Caco-2 (cell line): ENCODE measurements around the gene FBXO40. TPM values are rescaled to one million over a fixed set of nuclear protein-coding genes. Genes with fewer than 3 reads are reported as not detected.

Experiments used
- BruUV-seq: library from RNA; stranded (reverse); fragments of 400-500 nt; replicated peaks from 2 replicates; lab custom pipeline; 2021; lab: Mats Ljungman, UMichigan
- CTCF ChIA-PET: fragments of 300-600 bp; sonication (Branson Sonifier 250); formaldehyde crosslinking; loops from one replicate; lab custom pipeline; 2022; ENCODE audit warnings: antibody characterized with exemption; lab: Charles Lee
- POLR2A ChIA-PET: fragments of 300-600 bp; sonication (Branson Sonifier 250); formaldehyde crosslinking; loops from one replicate; lab custom pipeline; 2022; ENCODE audit warnings: antibody characterized with exemption; lab: Charles Lee
- DNase-seq, 2 experiments: peaks; one replicate each; pipeline versions ENCODE4 v3.0.0 to v3.0.0-alpha.2; 2020 to 2022
- H3K27me3 ChIP-seq: replicated peaks from 2 replicates; pipeline ENCODE4 v1.6.0; 2011; ENCODE audit warnings: low read length; ENCODE audit not compliant: control insufficient read depth, insufficient read depth
- H3K36me3 ChIP-seq: 2 replicates; pipeline ENCODE4 v1.5.1; 2011; ENCODE audit warnings: low read length; ENCODE audit not compliant: control insufficient read depth, insufficient read depth
- H3K4me1 ChIP-seq: fragments of 250-450 bp; sonication (Bioruptor Pico); 2 replicates; pipeline ENCODE4 v1.5.1; 2020; ENCODE audit warnings: mild to moderate bottlenecking
- H3K4me3 ChIP-seq: 2 replicates; pipeline ENCODE4 v1.5.1; 2011; ENCODE audit warnings: low read depth, mild to moderate bottlenecking, control low read depth, low read length
- H3K9me3 ChIP-seq: fragments of 250-450 bp; sonication (Bioruptor Pico); 2 replicates; pipeline ENCODE4 v1.5.1; 2020; ENCODE audit warnings: mild to moderate bottlenecking, moderate library complexity
- H3K27ac Mint-ChIP-seq: one replicate; pipeline ENCODE4 v1.8.0; 2022; ENCODE audit warnings: mixed read lengths; ENCODE audit not compliant: unreplicated experiment
- H3K27me3 Mint-ChIP-seq: one replicate; pipeline ENCODE4 v1.8.0; 2022; ENCODE audit warnings: mixed read lengths; ENCODE audit not compliant: insufficient read depth, unreplicated experiment
- H3K36me3 Mint-ChIP-seq: one replicate; pipeline ENCODE4 v1.8.0; 2022; ENCODE audit warnings: mild to moderate bottlenecking, mixed read lengths; ENCODE audit not compliant: insufficient read depth, unreplicated experiment
- H3K4me1 Mint-ChIP-seq: one replicate; pipeline ENCODE4 v1.8.0; 2022; ENCODE audit warnings: low read depth, mixed read lengths; ENCODE audit not compliant: unreplicated experiment
- H3K4me3 Mint-ChIP-seq: one replicate; pipeline ENCODE4 v1.8.0; 2022; ENCODE audit warnings: mild to moderate bottlenecking, moderate library complexity, mixed read lengths; ENCODE audit not compliant: unreplicated experiment
- H3K9me3 Mint-ChIP-seq: one replicate; pipeline ENCODE4 v1.8.0; 2022; ENCODE audit warnings: mixed read lengths; ENCODE audit not compliant: unreplicated experiment
- CTCF ChIP-seq, 2 experiments: fragments of 200-600 bp in 1 of 2; IDR thresholded peaks; 1 replicate in 1 of 2; 2 replicates in 1 of 2; pipeline versions ENCODE4 v1.5.1 to v1.8.0; 2011 to 2022; ENCODE audit warnings: antibody characterized with exemption in 1 of 2, control low read depth in 1 of 2, inconsistent platforms in 1 of 2, low read depth in 1 of 2, low read length in 1 of 2, mild to moderate bottlenecking in 1 of 2, moderate library complexity in 1 of 2; ENCODE audit not compliant: insufficient read depth in 1 of 2, severe bottlenecking in 1 of 2, unreplicated experiment in 1 of 2
- intact Hi-C: fragments of 100-400 bp; cut with micrococcal nuclease; formaldehyde crosslinking; loops from one replicate; pipeline ENCODE4 v1.10.0; 2022; ENCODE audit not compliant: unreplicated experiment
- total RNA-seq: library from RNA; stranded (reverse); gene quantifications from 2 replicates; pipeline ENCODE4 v1.2.3, GENCODE V29; 2022

Gene FBXO40
- total RNA-seq, 1 experiment from 2014 or later, result not detected

GRCh38 chr3:121670676-121671075 lies 77.5 kb downstream of the FBXO40 start:
- ChIA-PET CTCF (interaction anchor here (0.7 kb wide), 1 partner anchor 10 kb away, joined by 8 read pairs; no protein-coding TSS in a partner anchor), POLR2A (no interaction called here)
- H3K27me3 Mint-ChIP-seq, result no peaks in the 10 kb centered on the region
- H3K4me1 Mint-ChIP-seq, result peaks cover 7% of the 10 kb centered on the region
- no peak for DNase-seq
- no peak for TF ChIP-seq CTCF (IDR thresholded peaks at IDR 0.05; ENCODE audit: insufficient read depth in 1 of 2, low read depth in 1 of 2, low read length in 1 of 2, severe bottlenecking in 1 of 2, unreplicated experiment in 1 of 2)
- no peaks in the 10 kb centered on the region for H3K36me3 ChIP-seq
- H3K9me3 ChIP-seq, result no peaks in the 10 kb centered on the region
- H3K36me3 Mint-ChIP-seq, result peaks cover 52% of the 10 kb centered on the region
- H3K4me3 ChIP-seq, result no peak overlapping the region
- intact Hi-C loops, result no loop called here
- peaks cover 3% of the 10 kb centered on the region for H3K4me1 ChIP-seq
- H3K4me3 Mint-ChIP-seq, result no peak overlapping the region
- H3K9me3 Mint-ChIP-seq, result no peaks in the 10 kb centered on the region
- no TSS peak for BruUV-seq
- no peaks in the 10 kb centered on the region for H3K27me3 ChIP-seq
- H3K27ac Mint-ChIP-seq, result no peak overlapping the region

GRCh38 chr3:121677141-121677540 lies 84.0 kb downstream of the FBXO40 start:
- CTCF ChIA-PET, result no interaction called here
- Mint-ChIP-seq H3K4me3 (no peak overlapping the region), H3K36me3 (peaks cover 77% of the 10 kb centered on the region), H3K27ac (no peak overlapping the region), H3K27me3 (no peaks in the 10 kb centered on the region), H3K4me1 (no peaks in the 10 kb centered on the region), H3K9me3 (no peaks in the 10 kb centered on the region)
- Histone ChIP-seq H3K4me1 (no peaks in the 10 kb centered on the region), H3K9me3 (no peaks in the 10 kb centered on the region), H3K27me3 (no peaks in the 10 kb centered on the region), H3K36me3 (no peaks in the 10 kb centered on the region), H3K4me3 (no peak overlapping the region)
- no TSS peak for BruUV-seq
- no peak for TF ChIP-seq CTCF (IDR thresholded peaks at IDR 0.05; ENCODE audit: insufficient read depth in 1 of 2, low read depth in 1 of 2, low read length in 1 of 2, severe bottlenecking in 1 of 2, unreplicated experiment in 1 of 2)
- POLR2A ChIA-PET, result no interaction called here
- no peak for DNase-seq
- intact Hi-C loops, result no loop called here

Other genes with a start within 250 kb of the FBXO40 start
- 15.4 and 17.2 TPM in 2 replicates for gene POLQ, start 47.4 kb upstream of the FBXO40 start, total RNA-seq
- gene ARGFX, start 25.4 kb upstream of the FBXO40 start, total RNA-seq, result not detected in 2 replicates
- gene HCLS1, start 67.5 kb downstream of the FBXO40 start, total RNA-seq, result 0.45 and 1.00 TPM in 2 replicates
- gene GOLGB1, start 156.4 kb downstream of the FBXO40 start, total RNA-seq, result 31.5 and 34.3 TPM in 2 replicates
- 36.1 and 36.4 TPM in 2 replicates for gene IQCB1, start 241.7 kb downstream of the FBXO40 start, total RNA-seq
- gene EAF2, start 241.8 kb downstream of the FBXO40 start, total RNA-seq, result 4.5 and 4.6 TPM in 2 replicates